ENCODE measurements around the gene MGST2.
"Not testable (repeated sequence)": the region's sequence is repeated elsewhere in the genome, so short reads cannot be mapped to it uniquely, and the experiment has no call there.

Gene MGST2

GRCh38 chr4:139665690-139666529 lies at the start of gene MGST2:
Gene MGST2, plus strand, starts transcription at chr4:139665819. Its CDS starts 201 bp downstream, at chr4:139666020.
- no peak for DNase-seq (ENCODE audit: low read depth)

DNA sequence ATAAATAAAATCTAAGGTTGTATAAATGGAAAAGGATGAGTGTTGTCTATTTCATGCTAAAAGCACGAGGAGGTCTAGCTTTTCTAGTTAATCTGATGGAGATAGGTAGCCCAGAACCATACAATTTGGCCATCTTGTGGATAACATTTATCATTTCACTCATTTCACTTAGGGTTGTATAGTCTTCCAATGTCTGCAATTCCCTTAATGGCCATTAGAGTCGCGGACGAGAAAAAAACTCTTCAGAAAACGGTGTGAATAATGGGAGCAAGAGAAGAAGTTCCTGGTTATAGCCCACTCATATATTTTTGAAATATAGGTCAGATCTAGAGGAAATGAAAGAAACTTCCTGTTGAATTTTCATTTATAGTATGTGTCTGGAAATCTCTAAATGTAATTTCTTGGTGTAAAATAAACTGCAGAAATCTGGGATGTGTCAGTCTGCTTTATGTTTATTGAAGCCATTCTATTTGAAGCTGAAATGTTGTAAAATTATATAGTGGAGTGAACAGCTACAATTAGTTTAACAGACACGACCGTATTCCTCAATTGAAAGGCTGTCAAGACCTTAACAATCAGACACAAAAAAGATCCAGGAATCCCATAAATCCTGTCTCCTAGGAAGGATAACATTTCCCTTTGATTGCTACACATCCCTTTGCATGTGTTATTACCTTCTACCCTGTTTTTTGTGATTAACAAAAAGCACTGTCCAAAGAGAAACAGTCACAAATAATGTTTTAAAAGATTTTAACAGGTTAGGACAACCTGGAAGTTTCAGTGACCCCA lies 47.7 kb upstream of the MGST2 start:
- no peak for DNase-seq (ENCODE audit: low read depth)

DNA sequence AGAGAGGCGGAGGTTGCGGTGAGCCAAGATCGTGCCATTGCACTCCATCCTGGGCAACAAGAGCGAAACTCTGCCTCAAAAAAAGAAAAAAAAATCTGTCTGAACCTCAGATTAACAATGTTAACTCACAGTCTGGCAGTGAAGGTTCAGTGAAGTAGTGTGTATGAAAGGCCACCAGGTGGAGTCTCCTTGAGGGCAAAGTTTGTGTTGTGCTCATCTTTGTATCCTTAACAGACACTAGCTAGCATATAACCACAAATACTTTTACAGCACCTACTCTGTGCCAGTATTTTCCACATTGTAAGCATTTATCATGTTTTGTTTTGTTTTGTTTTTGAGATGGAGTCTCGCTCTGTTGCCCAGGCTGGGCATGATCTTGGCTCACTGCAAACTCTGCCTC lies 46.0 kb upstream of the MGST2 start:
- DNase-seq (ENCODE audit: low read depth) = no peak

GRCh38 chr4:139622901-139623381 lies 42.7 kb upstream of the MGST2 start:
- no peak for DNase-seq (ENCODE audit: low read depth)

DNA sequence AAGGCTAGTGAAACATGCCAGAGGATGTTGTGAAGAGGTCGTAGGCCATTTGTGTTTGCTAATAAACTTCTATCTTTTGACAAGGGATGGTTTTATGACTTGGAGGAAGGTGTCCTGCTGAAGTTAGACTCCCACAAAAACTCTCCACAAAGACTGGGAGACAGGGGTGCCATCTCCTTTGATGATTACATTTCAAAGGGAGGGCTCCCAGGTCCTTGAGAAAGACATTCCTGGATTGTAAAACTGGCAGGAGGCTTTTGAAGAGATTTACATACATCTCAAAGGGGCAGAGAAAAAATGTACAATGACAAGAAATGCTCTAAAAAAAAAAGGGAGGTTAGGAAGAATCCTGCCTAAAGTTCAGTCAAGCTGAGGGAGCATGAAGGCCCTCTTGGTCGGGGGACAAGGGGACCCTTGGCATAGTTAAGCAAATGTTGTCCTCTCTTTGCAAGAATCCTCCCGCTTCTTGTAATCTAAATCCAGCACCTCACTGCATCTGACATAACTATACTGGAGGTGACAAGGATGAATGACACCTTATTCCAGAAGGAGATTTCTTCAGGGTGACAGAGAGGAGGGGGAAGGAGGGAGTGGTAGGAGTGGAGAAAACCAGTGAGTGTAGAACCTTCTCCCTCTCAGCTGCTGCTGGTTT lies 41.1 kb upstream of the MGST2 start:
- DNase-seq (ENCODE audit: low read depth) = no peak

- DNase-seq (ENCODE audit: low read depth) = no peak
Measured at GRCh38 chr4:139625093-139625455, 40.5 kb upstream of the MGST2 start.

- no peak for DNase-seq (ENCODE audit: low read depth)
Measured at GRCh38 chr4:139625482-139625881, 40.1 kb upstream of the MGST2 start.

GRCh38 chr4:139628184-139629012 lies 37.2 kb upstream of the MGST2 start:
- no peak for DNase-seq (ENCODE audit: low read depth)

GRCh38 chr4:139629436-139630125 lies 36.0 kb upstream of the MGST2 start:
- DNase-seq (ENCODE audit: low read depth) = no peak

DNA sequence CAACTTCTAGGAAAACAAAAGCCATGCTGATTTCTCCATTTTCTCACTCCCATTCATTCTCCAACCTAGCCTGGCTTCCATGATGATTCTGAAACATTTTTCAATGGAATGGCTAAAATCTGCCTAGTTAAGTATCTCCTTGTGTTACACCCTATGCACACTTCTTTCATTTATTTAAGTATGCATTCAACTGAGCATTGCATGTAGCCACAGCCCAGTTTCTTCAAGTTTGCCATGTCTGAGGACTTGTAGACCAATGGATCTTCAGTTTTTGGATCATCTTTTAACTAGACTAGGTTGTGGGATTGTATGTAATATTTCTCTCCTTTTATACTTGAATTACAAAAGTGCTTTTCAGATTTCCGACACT lies 35.5 kb upstream of the MGST2 start:
- no peak for DNase-seq (ENCODE audit: low read depth)

DNA sequence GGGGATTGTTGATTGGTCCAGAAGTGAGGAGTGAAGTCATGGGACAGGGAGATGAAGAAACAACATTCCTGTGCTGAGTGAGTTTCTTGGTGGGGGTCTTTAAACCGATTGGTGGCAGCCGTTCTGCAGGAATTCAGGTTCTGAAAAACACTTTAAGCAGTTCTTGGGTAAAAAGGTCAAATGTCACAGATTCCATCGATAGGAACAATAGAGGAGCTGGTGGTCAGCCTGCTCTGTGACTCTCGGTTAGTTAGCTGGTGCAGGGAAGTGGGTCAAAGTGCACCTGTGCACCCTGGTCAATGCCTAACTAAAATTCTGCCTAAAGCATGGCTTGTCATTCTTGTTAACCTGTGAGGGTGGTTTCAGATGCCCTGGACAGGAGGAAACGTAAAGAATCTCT lies 34.6 kb upstream of the MGST2 start:
- no peak for DNase-seq (ENCODE audit: low read depth)

DNA sequence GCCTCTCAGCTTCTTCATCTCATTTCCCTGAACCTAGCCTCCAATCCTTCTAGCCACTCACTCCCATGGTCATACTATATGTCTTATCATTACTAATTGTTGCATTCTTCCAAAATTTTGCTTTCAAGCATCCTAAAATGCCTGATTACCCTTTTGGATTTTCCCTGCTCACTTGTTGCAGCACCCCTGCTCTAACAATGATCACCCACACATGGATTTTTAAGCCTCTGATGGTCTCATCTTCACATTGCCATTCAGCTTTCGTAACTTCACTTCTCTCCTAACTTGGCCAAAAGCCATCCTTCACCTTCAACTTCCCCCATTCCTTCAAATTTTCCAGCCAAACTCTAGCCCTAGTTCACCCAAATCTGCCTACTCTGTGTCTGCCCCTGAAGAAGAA lies 33.8 kb upstream of the MGST2 start:
- DNase-seq (ENCODE audit: low read depth) = no peak

GRCh38 chr4:139632739-139633138 lies 32.9 kb upstream of the MGST2 start:
- not testable (repeated sequence) for DNase-seq (ENCODE audit: low read depth)

GRCh38 chr4:139633195-139633594 lies 32.4 kb upstream of the MGST2 start:
- DNase-seq (ENCODE audit: low read depth) = no peak

DNA sequence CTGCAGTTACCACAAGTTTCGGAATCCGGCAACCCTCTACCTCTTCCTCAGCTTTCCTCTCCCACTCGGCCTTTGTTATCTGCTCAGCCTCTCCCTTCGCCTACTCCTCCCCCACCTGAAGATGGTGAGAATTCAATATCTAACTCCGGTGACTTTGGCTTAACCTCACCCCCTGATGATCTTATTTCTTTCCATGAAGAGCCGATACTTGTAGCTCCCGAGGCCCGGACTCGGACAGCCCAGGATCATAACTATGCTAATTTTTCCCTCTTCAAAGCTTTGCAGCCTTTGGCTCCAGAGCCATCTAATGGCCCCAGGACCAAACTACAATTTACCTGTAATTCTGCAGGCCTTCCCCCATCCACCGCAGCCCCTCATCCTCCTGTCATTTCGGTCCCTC lies 32.0 kb upstream of the MGST2 start:
- no peak for DNase-seq (ENCODE audit: low read depth)

DNA sequence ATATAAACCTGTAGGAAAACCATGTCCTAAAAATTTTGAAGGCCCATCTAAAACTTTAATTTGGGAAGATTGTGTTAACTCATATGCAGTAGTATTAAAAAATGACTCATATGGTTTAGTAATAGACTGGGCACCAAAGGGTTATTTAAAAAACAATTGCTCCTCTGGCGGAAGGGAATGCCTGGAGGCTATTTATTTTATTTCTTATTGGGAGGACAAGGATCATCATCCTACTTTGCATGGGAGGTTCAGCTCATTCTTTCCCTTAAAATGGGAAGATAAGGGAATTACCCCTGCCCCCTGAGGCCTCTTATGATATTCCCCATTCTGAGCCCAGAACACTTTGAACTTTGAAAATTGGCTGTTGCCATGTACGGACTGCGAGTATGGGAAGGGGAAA lies 29.7 kb upstream of the MGST2 start:
- no peak for DNase-seq (ENCODE audit: low read depth)

DNA sequence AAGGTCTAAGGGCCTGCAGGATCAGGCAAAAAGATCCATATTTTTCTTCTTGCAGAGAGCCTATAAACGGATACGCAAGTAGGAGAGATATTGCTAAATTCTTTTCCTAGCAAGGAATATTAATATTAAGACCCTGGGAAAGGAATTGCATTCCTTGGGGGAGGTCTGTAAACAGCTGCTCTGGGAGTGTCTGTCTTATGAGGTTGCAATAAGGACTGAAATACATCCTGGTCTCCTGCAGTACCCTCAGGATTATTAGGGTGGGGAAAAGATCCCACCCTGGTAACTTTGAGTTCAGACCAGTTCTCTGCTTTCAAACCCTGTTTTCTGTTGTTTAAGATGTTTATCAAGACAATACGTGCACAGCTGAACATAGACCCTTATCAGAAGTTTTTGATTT lies 27.3 kb upstream of the MGST2 start:
- not testable (repeated sequence) for DNase-seq (ENCODE audit: low read depth)

GRCh38 chr4:139639654-139640053 lies 26.0 kb upstream of the MGST2 start:
- no peak for DNase-seq (ENCODE audit: low read depth)

DNA sequence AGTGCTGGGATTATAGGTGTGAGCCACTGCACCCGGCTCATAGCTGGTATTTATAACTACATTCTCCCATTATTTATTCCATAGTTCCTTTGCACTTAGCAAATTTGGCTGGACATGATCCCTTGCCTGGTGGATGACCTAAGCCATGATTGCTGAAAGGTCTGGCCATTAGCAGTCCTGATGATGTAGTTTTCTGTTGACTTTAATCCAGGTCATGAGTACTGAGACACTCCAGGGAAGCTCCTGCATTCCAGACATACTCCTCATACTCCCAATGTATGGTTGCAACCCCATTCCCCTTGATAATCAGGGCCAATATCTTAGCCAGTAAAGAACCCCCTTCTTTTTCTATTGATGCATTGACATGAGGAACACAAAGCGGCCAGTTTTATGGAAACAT lies 24.4 kb upstream of the MGST2 start:
- DNase-seq (ENCODE audit: low read depth) = no peak

- no peak for DNase-seq (ENCODE audit: low read depth)
Measured at GRCh38 chr4:139642364-139642763, 23.3 kb upstream of the MGST2 start.
